Measurements from ENCODE around the gene GATAD2B. TPM values are rescaled to one million over a fixed set of nuclear protein-coding genes. Genes with fewer than 3 reads are reported as not detected.

GATAD2B gene
- total and polyA plus RNA-seq, 2 of the 4 experiments (the other 2 are of a cell fraction) = 3.8 to 6.2 TPM

DNA sequence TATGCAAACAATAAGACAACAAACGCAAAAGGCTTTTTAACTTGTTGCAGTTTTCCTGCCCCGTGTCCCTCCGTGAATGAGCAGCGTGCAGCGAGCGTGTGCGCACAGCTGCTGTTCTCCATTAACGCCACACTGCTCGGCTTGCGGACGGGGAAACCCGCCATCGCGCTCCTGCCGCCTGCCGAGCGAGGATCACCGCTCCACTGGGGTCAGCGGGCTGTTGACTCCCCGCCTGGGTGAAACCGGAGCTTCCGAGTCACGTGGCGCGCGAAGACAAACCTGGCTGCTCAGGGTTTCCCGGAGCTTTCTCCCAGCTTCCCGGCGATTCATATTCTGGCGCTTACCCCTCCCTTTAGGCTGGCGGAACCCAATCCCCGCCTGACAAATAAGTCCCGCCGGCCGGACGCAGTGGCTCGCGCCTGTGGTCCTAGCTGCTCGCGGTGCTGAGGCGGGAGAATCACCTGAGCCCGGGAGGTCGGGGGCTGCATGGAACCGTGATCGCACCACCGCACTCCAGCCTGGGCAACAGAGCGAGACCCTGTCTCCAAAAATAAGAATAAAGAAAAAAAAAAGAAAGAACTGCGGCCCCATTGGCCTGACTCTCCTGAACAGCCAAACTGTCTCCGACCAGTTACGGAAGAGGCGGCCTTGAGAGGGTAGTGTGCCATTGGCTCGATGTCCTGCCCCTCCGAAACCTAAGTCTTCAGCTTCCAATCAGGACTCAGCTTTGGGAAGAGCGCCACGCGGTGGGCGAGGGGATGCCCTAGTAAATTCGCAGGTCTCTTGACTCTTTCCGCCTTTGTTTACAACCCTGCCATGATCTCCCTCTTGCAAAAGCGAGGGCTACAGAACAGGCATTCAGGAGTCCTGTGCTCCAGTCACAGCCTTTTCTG lies 44.6 kb upstream of the GATAD2B start, which contains the start of gene CREB3L4 (continued):
- TF ChIP-seq NFE2L2 (IDR thresholded peaks at IDR 0.05; ENCODE audit: low read depth, low read length) (no peak), MAZ (IDR thresholded peaks at IDR 0.05; ENCODE audit: borderline replicate concordance, low read depth, low read length) (peak; percentile 66; the same call in 1 of the 2 replicates)

DNA sequence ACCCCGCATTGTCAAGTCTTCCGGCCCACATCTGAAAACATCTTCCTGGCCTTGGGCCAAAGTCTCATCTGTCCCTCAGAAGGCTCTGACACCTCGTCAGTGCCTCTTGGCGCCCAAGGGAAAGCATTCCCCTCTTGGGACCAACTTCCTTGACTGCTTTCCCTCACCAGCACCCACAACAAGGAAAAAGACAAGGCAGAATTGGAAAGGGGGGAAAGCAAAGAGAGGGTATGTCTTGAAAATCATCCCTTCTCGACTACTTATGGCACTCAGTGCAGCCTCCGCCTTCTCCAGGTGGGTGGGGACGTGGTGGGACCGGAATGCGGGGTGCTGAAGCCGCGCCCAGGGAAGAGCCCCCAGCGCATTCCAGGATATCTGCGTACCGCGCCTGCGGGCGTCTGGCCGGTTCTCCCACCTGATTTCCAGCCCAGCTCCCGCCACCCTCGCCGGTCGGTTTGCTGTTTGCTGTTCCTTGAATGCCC lies 41.1 kb upstream of the GATAD2B start:
- TSS peak; percentile 37 for BruUV-seq (replicated peaks)
- Histone ChIP-seq H4K8ac (ENCODE audit: low read depth in 2 of 2, low read length in 2 of 2) (peak overlapping the region; percentile 61 to 87), H3K4ac (ENCODE audit: low read depth, low read length) (peak overlapping the region; percentile 97), H3K27ac (ENCODE audit: insufficient read depth, low read length) (peak overlapping the region; percentile 36), H3K9me3 (ENCODE audit: control insufficient read depth, insufficient read depth, low read length) (no peaks in the 10 kb centered on the region), H2BK15ac (ENCODE audit: low read depth, low read length) (peak overlapping the region; percentile 42; the same call in 1 of the 3 replicates), H2BK20ac (ENCODE audit: low read depth, low read length) (peak overlapping the region; percentile 58; the same call in 1 of the 2 replicates), H3K23ac (ENCODE audit: low read depth, low read length) (peak overlapping the region; percentile 98), H3K14ac (replicated peaks; ENCODE audit: low read depth, low read length) (peak overlapping the region; percentile 94), H2BK5ac (ENCODE audit: low read depth, low read length, poor library complexity, severe bottlenecking) (peak overlapping the region; percentile 69), H3K9me1 (ENCODE audit: insufficient read depth, low read length) (peaks cover 17% of the 10 kb centered on the region; the same call in 1 of the 2 replicates), H3K36me3 (ENCODE audit: control insufficient read depth, insufficient read depth, low read length) (peaks cover 13% of the 10 kb centered on the region; the same call in 1 of the 2 replicates), H4K91ac (ENCODE audit: insufficient read depth, low read depth, low read length) (peak overlapping the region; percentile 86), H3K4me3 (ENCODE audit: insufficient read depth, low read depth, low read length) (peak overlapping the region; percentile 76), H2AK9ac (replicated peaks; ENCODE audit: low read depth, low read length, poor library complexity) (peak overlapping the region; percentile 98), H3K56ac (ENCODE audit: extremely low read depth, insufficient read depth, low read length) (peak overlapping the region; percentile 87), H3K9ac (ENCODE audit: low read depth, low read length) (peak overlapping the region; percentile 62), H2AK5ac (ENCODE audit: low read depth, low read length) (peak overlapping the region; percentile 93), H3K27me3 (ENCODE audit: control insufficient read depth, insufficient read depth, low read length) (no peaks in the 10 kb centered on the region), H3K18ac (ENCODE audit: low read depth, low read length) (peak overlapping the region; percentile 14), H3K79me1 (ENCODE audit: low read depth in 1 of 2, low read length in 2 of 2) (peaks cover 14 to 67% of the 10 kb centered on the region in 2 experiments; a peak in 3 of 4 replicates), H3K4me2 (ENCODE audit: low read depth, low read length) (peak overlapping the region; percentile 86), H4K5ac (ENCODE audit: low read depth, low read length) (peak overlapping the region; percentile 54), H4K20me1 (ENCODE audit: insufficient read depth, low read length) (peaks cover 3% of the 10 kb centered on the region), H2BK120ac (ENCODE audit: low read depth, low read length) (peak overlapping the region; percentile 68), H2AFZ (replicated peaks; ENCODE audit: low read length, poor library complexity) (peak overlapping the region; percentile 98), H3K4me1 (ENCODE audit: control insufficient read depth, insufficient read depth, low read length) (peaks cover 7% of the 10 kb centered on the region)
- DNase-seq = no peak
- in situ Hi-C loops (cut with MboI; ENCODE audit: low sequenced_read_pairs) (loop anchor here (25.0 kb wide), 1 partner anchor 427 kb away; the partner anchor contains the start of genes S100A3, S100A4, S100A5 and S100A6), intact Hi-C loops (cut with micrococcal nuclease) (loop anchor here (2.0 kb wide), 1 partner anchor 23 kb away; the partner anchor contains the start of gene RAB13), dilution Hi-C loops (cut with HindIII; ENCODE audit: low sequenced_read_pairs, unreplicated experiment) (no loop called here)
- ChIA-PET CTCF (interaction anchor here (1.4 to 2.1 kb wide), 2 partner anchors 12 to 18 kb away, joined by 3 to 10 read pairs; partner anchors contain the start of gene DENND4B), POLR2A (ENCODE audit: unreplicated experiment) (interaction anchor here (1.1 kb wide), 1 partner anchor 14 kb away, joined by 3 read pairs; the partner anchor contains the start of gene JTB)
- no peak for ATAC-seq (ENCODE audit: low read depth)
- 1% methylated on average over 14 of the region's 22 CpGs; no CpG with 5 or more reads in 1 of the 2 experiments for WGBS, 2 experiments (ENCODE audit: extremely low coverage in 2 of 2, insufficient read length in 1 of 2)
- TF ChIP-seq MAZ (IDR thresholded peaks at IDR 0.05; ENCODE audit: borderline replicate concordance, low read depth, low read length) = no peak
- no peak for TF ChIP-seq SMC3 (IDR thresholded peaks at IDR 0.05; ENCODE audit: low read depth, low read length)
- TF ChIP-seq, protein P1, sequence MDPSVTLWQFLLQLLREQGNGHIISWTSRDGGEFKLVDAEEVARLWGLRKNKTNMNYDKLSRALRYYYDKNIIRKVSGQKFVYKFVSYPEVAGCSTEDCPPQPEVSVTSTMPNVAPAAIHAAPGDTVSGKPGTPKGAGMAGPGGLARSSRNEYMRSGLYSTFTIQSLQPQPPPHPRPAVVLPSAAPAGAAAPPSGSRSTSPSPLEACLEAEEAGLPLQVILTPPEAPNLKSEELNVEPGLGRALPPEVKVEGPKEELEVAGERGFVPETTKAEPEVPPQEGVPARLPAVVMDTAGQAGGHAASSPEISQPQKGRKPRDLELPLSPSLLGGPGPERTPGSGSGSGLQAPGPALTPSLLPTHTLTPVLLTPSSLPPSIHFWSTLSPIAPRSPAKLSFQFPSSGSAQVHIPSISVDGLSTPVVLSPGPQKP (IDR thresholded peaks at IDR 0.05; ENCODE audit: borderline replicate concordance, low read depth, low read length) = no peak
- no peak for TF ChIP-seq RCOR1 (IDR thresholded peaks at IDR 0.05; ENCODE audit: insufficient replicate concordance, low read length)
- no peak for TF ChIP-seq CEBPB (IDR thresholded peaks at IDR 0.05; ENCODE audit: low read depth, low read length)
- TF ChIP-seq, protein P2, sequence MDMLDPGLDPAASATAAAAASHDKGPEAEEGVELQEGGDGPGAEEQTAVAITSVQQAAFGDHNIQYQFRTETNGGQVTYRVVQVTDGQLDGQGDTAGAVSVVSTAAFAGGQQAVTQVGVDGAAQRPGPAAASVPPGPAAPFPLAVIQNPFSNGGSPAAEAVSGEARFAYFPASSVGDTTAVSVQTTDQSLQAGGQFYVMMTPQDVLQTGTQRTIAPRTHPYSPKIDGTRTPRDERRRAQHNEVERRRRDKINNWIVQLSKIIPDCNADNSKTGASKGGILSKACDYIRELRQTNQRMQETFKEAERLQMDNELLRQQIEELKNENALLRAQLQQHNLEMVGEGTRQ (IDR thresholded peaks at IDR 0.05; ENCODE audit: low read depth, low read length) = no peak
- no peak for TF ChIP-seq MXI1 (IDR thresholded peaks at IDR 0.05; ENCODE audit: borderline replicate concordance, low read depth, low read length)
- TF ChIP-seq FOS (IDR thresholded peaks at IDR 0.05; ENCODE audit: low read depth, low read length) = no peak
- no peak for TF ChIP-seq RAD21 (IDR thresholded peaks at IDR 0.05; ENCODE audit: low read length)
- TF ChIP-seq NFE2L2 (IDR thresholded peaks at IDR 0.05; ENCODE audit: low read depth, low read length) = no peak
